NCI-H187 (cell line): ENCODE results near the gene SYDE1.

ENCODE experiments used
- DNase-seq, 2 experiments: peaks; one replicate each; lab custom pipeline; 2025; lab: John Stamatoyannopoulos, UW

SYDE1 gene

DNA sequence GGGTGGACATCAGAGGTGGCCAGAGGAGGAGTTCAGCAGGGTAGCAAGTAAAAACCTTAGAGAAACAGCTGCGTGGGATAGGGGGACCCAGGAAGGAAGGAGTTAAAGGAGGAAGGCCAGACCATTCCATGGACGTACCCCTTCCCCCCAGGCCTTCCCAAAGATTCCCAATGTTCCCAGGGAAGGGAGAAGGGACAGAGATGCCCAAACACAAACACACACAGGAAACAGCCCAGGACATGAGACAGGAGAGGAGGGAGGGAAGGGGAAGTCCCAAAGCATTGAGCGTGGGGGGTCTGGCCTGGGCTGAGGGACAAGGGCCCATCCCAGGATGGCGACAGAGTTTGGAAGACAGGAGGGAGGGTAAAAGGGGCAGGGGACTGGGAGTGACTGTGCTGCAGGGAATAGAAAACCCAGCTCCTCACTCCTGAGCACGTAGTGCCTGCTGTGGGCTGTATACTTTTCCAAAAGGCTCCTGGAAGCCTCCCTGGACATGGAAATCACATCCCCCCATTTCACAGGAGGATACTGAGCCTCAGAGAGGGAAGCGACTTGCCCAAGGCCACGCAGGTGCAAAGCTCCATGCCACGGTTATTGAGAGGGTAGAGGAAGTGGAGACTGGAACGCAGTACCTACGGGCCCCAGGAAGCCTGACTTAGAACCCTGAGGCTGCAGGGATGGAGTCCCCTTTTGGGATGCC lies 1.1 kb downstream of the SYDE1 start:
- no peak for DNase-seq

DNA sequence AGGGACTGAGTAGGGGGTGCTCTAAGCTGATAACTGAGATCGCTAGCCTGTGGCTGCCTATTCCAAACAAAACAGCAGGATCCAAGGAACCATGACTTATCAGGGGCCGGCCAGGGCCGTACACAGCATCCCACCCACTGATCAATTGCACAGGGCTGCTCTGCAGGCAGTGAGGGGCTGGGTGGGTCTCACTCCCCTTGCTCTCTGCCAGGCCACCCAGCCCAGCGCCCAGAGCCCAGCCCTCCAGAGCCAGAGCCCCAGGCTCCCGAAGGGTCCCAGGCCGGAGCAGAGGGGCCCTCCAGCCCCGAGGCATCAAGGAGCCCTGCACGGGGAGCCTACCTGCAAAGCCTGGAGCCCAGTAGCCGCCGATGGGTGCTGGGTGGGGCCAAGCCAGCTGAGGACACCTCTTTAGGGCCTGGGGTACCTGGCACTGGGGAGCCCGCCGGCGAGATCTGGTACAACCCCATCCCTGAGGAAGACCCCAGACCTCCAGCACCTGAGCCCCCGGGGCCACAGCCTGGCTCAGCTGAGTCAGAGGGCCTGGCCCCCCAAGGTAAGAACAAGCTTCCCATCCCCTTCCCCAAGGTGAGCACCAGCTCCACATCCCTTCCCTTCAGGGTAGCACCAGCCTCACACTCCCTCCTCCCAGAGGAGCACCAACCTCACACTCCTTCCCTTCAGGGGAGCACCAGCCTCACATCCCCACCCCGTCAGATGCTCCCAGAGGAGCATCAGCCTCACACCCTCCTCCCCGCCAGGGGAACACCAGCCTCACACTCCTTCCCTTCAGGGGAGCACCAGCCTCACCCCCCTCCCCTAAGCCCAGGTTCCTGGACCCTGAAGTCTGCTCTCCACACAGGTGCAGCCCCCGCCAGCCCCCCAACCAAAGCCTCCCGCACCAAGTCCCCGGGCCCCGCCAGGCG lies 1.9 kb downstream of the SYDE1 start:
- DNase-seq = no peak

DNA sequence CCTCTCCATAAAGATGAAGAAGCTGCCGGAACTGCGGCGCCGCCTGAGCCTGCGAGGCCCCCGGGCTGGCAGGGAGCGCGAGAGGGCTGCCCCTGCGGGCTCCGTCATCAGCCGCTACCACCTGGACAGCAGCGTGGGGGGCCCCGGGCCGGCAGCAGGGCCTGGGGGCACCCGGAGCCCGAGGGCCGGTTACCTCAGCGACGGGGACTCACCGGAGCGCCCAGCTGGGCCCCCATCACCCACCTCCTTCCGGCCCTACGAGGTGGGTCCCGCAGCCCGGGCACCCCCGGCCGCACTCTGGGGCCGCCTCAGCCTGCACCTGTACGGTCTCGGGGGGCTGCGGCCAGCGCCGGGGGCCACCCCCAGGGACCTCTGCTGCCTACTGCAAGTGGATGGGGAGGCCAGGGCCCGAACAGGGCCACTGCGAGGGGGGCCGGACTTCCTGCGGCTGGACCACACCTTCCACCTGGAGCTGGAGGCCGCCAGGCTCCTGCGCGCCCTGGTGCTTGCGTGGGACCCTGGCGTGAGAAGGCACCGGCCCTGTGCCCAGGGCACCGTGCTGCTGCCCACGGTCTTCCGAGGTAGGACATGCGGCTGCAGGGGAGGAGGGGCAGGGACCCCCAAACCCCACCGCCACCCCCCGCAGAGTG lies 2.7 kb downstream of the SYDE1 start:
- no peak for DNase-seq

DNA sequence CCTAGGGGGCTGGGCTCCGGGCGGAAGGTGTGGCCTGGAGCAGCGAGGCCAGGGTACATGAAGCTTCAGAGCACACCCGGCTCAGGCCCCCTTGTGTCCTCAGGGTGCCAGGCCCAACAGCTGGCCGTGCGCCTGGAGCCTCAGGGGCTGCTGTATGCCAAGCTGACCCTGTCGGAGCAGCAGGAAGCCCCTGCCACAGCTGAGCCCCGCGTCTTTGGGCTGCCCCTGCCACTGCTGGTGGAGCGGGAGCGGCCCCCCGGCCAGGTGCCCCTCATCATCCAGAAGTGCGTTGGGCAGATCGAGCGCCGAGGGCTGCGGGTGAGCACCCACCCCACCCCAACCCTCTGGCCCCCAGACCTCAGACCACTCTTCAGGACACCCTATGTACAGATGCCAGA lies 3.2 kb downstream of the SYDE1 start:
- DNase-seq = no peak

DNA sequence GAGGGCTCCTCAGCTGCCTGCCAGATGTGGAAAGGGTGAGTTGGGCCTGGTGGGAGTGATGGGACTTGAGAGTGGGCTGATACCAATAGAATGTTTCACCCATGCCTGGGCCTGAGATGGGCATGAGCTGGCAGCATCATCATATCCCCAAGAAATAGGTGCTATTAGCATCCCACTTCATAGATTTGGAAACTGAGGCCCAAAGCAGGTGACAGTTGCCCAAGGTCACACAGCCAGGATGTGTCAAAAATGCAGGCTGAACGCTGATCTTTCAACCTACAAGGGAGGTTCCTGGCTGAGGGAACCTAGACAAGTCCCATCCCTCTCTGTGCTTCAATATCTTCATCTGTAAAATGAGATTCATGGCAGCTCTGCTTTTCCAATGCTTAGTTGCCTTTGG lies 4.6 kb downstream of the SYDE1 start:
- no peak for DNase-seq

DNA sequence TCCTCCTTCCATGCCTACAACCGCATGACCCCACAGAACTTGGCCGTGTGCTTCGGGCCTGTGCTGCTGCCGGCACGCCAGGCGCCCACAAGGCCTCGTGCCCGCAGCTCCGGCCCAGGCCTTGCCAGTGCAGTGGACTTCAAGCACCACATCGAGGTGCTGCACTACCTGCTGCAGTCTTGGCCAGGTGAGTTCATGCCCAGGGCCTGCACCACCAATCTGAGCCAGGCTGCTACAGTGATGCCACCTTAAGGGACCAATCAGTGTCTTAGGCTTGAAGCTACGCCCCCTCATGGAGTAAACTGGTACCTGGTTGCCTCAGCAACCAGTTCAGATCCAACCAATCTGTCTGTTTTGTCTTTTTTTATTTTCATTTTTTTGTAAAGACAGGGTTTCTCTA lies 5.2 kb downstream of the SYDE1 start:
- no peak for DNase-seq

DNA sequence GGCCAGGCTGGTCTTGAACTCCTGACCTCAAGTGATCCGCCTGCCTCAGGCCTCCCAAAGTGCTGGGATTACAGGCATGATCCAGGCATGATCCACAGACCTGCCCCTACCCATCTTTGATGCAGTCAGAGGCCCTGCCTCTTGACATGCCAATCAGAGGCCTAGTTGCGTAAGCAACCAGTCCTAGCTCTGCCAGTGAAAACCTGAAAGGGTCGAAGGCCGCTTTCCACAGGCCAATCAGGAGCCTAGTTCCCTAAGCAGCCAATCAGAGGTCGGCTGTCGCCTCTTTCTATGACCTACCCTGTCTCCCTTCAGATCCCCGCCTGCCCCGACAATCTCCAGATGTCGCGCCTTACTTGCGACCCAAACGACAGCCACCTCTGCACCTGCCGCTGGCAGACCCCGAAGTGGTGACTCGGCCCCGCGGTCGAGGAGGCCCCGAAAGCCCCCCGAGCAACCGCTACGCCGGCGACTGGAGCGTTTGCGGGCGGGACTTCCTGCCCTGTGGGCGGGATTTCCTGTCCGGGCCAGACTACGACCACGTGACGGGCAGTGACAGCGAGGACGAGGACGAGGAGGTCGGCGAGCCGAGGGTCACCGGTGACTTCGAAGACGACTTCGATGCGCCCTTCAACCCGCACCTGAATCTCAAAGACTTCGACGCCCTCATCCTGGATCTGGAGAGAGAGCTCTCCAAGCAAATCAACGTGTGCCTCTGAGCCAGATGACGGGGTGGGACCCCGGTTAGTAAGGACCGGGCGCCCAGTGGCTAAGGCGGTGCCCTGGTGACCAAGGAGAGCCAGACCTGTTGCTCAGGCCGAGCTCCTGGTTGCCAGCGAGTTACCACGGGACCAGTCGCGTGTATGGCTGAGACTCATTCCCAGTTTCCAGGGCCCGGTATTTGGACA lies 6.3 kb downstream of the SYDE1 start:
- no peak for DNase-seq

DNA sequence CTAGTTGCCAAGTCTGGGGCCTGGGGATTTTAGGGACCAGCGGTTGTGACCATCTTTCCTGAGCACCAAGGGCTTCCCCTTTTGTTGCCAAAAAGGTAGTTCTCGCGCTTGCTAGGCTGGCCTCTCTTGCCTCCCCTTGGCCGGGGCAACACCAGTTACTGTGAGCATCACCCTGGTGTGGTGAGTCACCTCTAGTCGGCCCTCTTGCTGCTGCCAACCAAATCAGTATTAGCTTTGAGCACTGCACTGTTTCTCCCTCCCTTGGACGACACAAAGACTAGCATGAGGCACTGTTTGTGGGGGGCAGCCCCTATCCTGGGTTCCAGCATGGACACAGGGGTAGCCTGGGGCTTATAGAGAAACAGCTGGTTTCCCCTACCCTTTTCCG lies 6.9 kb downstream of the SYDE1 start:
- DNase-seq = no peak

DNA sequence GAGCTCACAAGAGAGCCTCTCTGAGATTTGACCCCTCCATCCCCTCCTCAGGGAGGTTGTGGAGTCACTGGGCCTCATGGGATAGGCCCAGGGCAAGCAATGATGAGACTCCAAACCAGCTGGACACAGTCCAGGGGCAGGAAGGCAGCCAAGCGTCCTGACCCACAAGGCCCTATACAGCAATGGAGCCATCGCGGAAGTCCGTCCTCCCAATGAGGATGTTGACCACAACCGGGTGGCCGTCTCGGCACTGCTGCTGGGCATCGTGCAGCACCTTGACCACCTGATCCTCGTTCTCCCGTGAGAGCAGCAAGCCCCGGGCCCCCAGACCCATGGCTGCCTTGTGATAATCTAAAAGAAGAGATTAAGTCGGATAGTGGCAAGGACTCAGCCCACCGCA lies 7.9 kb downstream of the SYDE1 start:
- DNase-seq = no peak

DNA sequence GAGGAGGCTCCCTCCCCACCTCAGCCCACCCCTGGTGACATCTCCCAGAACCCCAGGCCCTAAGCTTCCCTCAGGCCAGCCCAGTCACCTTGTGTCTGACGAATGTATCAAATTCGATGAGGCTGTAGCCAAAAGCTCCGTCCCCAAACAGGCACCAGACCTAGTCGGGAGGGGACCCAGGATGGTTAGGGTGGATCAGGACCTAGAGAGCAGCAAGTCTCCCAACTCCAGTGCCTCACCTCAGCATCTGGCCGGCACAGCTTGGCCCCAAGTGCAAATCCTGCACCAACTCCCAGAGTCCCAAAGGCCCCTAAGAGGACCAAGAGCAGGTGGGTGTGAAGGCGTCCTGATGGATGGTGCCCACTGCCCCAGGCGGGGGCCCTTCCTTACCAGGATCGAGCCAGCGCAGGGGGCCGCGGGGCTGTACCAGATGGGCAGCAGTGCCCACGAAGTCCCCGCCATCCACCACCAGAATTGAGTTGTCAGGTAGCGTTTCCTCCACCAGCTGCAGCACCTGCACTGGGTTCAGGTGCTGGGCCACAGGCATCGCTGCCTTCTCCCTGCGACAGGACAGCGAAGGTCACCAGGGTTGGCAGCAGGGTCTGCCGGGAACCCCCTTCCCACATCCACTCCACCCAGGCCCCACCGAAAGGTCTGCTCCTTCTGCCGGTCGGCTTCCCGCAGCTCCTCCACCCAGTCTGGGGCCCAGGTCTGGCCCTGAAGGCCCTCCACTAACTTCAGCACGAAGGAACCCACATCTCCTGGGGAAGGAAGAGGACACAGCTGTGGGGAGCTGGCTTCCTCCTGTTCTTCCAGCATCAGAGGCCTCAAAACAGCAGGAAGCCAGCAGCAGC lies 8.8 kb downstream of the SYDE1 start:
- no peak for DNase-seq

DNA sequence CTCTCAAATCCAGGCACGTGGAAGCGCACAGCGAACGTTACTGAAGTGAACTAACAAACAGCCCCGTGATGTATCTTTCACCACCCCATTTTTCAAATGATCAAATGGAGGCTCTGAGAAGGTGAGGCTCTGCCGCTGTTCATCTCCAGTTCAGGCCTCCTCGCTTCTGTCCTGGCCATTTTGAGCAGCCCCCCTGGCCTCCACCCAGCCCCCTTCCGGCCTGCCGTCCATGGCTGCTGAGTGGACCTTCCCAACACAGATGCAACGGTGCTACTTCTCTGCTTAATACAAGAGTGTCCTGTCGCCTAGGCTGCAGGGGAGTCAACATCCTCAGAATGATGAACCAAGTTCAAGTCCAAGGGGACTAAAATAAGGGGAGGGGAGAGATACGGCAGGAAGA lies 9.7 kb downstream of the SYDE1 start:
- DNase-seq = no peak

DNA sequence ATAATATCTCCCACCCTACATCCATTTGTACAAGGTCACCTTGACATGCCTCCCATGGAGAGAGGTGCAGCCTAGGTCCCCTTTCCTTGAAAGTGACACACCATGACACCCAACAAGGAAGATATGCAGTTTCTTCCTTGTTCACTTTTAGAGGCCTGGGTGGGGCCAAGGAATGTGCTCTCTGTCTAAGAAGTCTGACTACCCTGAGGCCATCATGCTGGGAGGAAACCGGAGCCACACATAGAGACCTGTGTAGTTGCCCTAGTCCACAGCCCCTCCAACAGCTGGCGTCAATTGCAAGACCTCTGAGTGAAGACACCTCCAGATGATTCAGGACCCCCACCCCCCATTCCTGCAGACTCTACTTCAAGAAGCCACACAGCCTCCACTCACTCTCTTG lies 11.0 kb downstream of the SYDE1 start:
- no peak for DNase-seq

DNA sequence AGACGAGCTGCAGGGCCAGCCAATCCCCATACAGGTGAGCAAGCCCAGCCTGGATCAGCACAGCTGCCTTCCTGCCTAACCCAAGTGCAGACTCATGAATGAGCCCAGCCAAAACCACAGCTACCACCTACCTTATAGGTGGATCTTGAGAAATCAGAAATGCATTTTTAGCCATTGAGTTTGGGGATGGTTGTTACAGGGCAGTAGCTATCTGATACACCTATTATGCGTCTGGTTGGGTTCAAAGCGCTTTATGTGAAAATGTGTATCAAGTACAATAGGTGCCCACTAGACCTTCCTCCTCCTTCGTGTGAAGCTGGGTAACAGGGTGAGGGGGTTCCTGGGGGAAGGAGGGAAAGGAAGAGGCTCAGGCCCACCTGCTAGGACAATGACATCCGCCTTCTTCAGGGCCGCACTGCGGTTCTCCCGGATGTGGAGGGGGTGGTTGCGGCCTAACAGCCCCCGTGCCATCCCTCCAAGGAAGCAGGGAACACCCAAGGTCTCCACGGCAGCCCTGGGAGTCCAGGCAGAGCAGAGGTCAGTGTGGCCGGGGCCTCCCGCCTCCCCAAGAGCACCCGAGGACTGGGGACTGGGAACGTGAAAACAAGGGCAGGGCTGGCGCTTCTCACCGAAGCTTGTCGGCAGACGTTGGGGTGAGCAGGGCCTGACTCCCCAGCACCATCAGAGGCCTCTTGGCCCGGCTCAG lies 11.7 kb downstream of the SYDE1 start:
- no peak for DNase-seq

DNA sequence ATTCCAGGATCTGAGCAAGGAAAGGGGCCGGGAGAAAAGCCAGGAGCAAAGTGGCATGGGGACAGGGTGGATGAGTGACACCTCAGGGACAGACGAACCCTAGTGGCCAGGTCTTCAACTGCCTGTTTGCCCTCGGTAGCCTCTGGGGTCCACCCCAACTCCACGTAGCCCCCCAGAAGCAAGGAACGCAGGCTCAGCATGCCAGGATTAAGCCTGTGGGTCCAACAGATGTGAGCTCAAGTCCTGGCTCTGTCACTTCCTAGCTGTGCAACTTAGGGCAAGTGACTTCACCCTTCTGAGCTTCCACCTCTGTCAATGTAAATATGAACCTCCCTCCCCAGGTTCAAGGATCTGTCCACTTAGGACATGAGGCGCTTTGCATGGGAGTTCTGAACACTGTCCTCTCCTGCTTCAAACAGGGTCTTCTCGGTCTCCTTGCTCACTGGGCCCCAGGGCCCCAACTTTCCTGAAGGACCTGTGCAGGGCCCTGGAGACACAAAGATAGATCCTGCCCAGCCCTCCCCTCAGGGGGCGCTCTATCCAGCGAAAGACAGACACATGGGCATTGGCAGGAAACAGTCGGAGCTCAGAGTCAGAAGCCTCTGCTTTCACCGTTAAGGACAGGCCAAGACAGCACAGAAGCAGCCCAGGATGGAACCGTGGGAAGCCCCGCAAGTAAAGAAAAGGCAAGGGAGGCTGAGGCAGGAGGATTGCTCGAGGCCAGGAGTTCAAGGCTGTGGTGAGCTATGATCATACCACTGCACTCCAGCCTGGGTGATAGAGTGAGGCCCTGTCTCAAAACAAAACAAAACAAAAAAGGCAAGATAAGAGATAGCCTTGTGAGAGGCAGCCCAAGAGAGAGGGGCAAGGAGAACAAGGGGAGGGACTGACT lies 13.2 kb downstream of the SYDE1 start:
- DNase-seq = no peak

DNA sequence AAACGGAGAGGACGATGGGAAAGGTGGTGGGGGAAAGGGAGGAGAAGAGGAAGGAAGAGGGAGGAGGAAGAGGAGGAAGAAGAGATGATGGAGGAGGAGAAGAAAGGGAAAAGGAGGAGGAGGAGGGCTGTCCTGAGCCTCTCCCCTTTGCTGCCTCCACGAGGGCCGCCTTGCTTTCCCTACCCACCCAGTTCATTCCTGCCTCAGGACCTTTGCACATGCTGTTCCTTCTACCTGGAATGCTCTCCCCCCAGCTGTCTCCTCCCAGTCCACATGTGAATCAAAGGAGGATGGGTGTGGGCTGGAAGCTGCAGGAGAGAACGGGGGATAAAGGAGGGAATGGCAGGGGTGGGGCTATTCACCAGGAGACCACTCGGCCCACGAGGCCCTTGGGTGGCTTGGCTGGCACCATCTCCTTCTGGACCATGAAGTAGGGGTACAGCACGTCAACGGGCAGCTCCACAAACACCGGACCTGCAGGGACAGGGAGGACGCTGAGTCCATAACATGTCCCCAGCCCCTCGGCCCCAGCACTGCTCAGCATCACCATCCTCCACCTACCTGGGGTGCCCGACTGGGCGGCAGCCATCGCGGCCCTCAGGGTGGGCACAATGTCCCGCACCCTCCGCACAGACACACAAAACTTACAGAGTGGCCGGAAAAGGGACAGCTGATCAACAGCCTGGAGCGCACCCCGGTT lies 15.3 kb downstream of the SYDE1 start:
- DNase-seq = no peak

DNA sequence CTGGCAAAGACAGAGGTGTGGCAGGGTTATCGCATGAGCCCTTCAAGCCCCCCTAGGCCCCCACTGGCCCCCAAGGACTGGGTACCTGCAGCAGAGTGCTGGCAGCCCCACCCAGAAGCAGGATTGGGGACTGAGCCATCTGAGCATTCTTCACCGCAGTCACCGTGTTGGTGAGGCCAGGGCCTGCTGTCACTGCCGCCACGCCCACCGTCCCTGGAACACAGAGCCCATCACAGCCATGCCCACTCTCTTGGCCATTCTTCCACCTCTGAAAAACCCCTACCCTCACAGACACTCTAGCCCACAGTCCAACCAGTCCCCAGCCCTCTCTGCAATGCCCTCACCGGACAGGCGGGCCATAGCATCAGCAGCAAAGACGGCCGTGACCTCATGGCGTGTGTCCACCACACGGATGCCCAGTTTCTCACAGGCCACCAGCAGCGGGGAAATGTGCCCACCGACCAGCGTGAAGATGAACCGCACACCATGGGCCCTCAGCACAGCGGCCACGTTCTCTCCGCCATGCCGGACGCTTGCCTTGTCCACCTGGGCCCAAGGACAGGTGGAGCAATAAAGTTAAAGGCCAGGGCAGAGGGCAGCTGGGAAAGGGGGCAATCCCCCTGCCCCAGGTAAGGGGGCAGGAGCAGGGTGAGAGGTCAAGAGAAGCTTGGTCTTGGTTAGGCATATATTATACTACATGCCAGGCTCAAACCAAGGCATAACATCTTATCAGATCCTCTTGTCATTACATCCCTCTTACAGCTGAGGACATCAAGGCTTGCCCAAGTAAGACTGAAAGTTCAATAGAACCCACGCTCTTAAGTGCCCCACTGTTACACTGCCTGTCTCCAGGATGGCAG lies 16.1 kb downstream of the SYDE1 start:
- no peak for DNase-seq

DNA sequence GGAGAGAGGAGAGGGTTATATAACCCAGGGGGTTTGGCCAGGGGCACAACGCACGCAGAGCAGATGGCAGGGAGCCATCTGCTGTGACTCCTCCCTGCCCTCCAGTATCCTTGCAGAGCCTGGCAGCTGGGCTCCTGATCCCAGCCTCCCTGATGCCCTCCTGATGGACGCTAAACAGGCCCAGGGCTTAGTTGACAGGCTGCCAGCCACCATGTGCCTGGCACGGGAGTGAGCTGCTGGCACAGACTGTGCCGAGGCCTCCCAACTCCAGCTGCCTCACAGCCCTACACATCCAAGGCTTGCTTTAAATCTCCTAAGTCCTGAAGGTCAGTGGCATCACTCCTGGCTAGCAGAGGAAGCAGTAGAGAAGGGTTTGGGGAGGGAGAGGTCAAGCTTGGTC lies 16.7 kb downstream of the SYDE1 start:
- no peak for DNase-seq
